HG02588 (cell line): ENCODE results near the gene HECTD4.
A peak's percentile ranks its signal among the peaks of the same experiment; 100 is the strongest.

ENCODE experiments used
- ATAC-seq: cut with Tn5 transposase; IDR thresholded peaks from one replicate; pipeline ENCODE4 v1.9.1; 2021; ENCODE audit warnings: mild to moderate bottlenecking, moderate library complexity; ENCODE audit not compliant: unreplicated experiment

The HECTD4 gene

DNA sequence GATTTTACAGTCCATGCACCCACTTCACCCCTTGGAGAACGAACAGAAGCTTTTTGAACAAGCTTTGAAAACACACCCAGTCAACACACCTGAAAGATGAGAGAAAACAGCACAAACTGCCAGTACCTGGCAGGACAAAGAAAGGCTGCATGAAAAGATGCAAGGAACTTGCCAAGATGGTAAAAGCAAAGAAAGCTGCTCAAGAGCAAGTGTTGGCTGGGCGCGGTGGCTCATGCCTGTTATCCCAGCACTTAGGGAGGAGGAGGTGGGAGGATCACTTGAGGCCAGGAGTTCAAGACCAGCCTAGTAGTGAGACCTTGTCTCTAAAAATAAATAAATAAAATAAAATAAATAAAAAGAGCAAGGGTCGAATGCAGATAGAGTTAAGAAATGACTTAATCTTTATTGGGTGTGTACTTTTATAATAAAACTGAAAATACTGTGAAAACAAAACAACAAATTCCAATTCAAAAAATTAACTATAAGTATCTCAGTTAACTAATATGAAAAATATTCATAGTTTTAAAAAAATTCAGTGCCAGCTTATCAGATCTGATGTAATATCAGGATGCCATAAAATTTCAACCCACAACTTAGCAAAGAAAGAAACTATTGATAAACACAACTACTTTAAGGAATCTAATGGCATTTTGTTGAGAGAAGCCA lies 59.2 kb downstream of the HECTD4 start:
- no peak for ATAC-seq

DNA sequence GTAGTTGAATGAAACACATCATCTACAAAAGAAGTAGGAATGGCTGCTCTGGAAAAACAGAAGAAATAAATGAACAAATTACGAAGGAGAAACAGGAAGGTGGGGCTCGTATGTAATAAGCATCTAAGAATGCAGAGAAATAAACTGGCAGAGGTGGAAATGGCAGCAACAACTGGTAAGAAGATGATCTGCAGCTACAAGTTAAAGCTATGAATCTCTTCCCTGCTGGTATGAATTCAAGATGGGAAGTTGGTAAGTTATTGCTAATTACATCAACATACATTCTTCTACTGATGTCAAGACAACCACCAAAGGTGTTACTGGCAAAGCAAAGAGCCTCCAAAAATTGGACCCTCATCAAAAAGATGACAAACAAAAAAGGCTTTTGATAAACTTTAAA lies 59.8 kb downstream of the HECTD4 start:
- ATAC-seq, result no peak

DNA sequence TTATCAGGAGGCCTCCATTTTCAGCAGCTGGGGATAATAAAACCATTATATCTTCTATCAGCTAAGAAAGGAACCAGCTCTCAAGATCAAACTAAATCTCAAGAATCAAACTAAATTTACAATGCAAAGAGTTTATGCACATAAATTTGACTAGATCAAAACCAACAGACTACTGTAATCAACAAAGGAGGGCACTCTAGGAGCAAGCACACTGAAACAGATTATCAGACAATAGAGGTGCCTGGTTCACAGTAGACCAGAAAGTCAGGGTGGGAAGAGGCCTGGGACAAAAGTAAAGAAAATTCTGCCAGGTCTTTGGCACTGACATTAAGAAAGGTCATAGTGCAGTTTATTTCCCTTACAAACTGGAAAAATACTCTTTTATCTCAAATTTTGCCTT lies 61.0 kb downstream of the HECTD4 start:
- no peak for ATAC-seq

DNA sequence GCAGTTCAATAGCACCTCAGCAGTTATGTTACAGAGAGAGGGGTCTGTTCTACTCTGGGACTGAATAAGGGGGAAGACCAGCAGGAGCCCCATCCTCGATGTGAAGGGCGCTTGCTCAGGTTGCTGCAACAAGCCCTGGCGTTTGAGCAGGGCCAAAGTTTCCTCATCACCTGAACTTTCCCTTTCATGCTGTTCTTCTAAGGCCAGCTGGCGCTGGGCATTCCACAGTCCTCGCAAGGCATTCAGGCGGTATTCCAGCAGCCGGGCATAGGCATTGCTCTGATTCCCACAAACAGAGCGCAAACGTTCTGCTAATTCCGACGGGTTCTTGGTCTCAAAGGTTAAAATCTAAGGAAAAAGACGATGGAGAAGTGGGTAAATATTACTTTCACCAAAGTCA lies 62.8 kb downstream of the HECTD4 start:
- ATAC-seq, result no peak

DNA sequence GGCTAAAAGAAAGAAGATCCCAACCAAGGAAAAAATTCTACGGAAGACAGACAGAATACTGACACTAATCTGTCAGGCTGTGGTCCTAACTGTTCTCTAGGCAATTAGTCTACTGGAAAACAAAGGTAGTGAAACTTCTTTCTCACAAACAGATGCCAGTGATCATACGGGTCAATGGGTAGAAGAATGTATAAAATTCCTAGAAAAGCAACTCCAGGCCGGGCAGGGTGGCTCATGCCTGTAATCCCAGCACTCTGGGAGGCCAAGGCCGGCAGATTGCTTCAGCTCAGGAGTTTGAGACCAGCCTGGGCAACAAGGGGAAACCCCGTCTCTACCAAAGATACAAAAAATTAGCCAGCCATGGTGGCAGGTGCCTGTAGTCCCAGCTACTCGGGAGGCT lies 64.8 kb downstream of the HECTD4 start:
- no peak for ATAC-seq

DNA sequence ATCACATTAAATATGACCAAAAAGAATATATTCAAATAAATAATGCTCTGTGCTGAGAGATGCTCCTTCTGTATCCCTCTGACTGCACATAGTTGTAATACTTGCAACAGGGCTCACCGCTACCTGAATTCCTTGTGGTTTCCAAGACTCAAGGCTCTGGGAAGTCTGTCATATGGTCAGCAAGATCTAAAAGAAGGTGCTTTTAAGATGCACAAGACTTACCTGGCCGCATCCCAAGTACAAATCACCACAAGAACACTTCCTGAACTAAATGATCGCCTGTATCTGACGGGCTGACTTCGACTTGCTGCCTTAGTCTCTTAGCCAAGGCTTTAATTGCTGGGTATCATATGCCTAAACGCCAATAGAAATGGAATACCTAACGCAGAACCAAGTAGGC lies 67.2 kb downstream of the HECTD4 start:
- no peak for ATAC-seq

DNA sequence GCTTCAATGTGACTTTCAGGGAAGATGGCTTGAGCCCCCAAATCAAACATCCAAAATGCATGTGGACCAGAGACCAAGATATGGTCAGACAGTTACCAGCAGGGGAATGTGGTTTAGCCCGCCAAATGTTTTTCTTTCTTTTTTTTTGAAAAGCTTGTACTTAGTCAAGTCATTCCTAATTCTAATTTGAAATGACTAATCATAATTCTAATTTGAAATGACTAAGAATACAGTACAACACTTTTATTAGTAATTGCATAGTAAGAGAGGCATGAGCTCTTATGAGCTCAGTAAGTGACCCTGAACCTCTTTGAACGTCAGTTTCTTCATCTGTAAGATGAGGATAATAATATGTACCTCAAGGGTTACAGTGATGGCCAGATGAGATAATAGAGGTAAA lies 72.4 kb downstream of the HECTD4 start:
- no peak for ATAC-seq

DNA sequence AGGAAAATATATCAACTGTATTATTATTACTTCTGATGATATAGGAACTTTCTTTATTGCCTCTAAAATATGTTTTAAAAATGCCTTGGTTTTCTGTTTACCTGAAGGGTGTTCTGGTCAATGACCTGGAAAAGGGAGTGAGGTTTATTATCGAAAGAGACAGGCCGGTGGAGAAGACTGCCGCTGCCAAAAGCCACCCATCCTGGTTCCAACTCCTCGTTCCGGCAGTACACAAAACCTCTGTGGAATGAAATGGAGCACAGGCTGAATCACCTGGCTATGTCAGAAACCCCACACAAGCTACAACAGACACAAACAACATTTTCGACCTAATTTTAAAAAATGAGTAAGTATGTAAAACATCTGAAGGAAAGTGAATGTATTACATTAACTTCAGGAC lies 73.6 kb downstream of the HECTD4 start:
- ATAC-seq, result no peak

DNA sequence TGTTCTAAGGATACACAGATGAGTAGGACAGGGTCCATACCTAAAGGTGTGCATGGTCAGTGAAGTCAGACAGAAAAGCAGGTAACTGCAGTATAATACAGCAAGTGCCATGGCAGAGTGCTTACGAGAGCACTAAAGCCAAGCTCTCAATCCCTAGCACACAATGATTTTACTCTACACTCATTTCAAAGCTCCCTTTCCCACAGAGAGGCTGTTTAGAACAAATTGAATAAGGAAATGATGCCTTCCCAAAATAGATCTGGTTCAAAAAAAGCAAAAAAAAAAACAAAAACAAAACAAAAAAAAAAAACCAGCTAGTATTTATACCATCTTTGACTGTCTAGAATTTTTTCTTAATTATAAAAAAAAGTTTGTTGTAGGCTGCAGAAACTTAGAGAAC lies 74.1 kb downstream of the HECTD4 start:
- ATAC-seq, result no peak

DNA sequence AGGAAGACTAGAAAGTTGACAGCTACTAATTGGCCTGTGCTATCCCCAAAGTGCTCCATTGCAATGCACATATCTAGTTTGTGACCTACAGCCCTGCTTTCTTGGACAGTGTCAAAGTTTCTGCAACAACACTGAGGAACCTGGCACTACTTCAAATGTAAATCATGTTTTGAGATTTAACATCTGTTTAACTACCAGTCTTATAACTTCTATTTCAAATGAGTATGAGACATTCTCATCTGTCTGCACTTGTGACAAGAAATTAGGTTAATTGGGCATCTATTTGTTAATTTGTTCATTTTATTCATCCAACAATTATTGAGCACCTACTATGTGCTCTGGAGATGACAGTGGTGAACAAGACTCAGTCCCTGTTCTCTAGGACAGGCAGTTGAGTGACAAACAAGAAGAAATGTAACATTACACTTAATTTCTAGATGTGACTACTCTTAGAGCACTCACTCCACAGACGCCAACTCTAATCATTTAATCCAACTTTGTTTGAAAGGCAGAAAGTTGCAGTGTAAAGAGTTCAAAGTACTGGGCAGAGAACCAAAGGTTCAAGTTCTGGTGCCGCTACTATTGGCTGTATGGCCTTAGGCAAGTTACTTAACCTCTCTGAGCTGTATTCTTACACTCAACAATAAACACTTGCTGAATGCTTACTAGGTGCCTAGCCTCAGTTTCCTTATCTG lies 74.8 kb downstream of the HECTD4 start:
- no peak for ATAC-seq

DNA sequence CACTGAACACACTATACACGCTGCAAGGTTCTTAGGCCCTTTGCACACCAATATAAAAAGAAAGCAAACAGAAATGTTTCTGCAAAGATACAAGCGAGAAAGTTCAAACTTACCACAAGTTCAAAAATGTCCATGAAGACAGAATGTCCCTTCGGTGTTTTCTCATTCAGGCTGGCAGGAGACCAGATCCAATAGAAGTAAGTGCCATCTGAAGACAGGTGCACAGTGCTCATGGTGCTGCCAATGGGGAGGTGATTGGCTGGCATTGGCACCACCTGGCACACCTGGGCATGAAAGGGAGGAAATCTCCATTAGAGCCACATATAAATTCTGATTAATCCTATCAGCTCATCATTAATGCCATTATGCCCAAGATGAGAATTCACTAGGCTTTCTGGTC lies 76.3 kb downstream of the HECTD4 start:
- no peak for ATAC-seq

DNA sequence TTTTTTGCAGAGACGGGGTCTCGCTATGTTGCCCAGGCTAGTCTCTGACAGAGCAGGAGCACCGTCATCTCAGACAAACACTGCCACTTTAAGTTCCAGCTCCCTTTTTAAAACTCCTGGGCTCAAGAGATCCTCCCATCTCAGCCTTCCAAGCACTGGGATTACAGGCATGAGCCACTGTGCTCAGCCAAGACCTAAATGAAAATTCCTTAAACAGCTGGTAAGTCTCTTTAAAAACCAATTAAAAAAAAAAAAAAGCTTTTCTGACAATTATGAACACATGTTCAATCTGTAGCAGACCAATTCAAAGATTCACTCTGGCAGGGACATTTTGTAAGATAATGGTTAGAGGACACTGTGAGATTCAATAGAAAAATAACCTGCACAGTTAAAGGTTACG lies 77.8 kb downstream of the HECTD4 start:
- no peak for ATAC-seq

DNA sequence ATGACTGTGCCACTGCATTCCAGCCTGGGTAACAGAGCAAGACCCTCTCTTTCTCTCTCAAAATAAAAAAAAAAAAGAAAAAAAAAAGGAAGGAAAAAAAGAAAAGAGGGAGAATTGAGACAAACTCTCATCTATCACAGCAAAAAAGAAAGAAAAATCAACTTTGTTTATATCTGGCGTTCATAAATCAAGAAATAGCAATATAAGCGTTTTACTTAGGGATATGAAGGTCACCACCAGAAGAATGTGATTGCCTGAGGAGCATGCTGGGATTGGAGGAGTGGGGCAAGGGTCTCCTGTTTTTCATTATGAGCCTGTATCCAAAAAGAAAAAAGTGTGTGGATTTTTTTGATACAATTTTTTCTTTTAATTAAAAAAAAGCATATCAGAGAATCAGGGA lies 78.4 kb downstream of the HECTD4 start:
- ATAC-seq, result no peak

DNA sequence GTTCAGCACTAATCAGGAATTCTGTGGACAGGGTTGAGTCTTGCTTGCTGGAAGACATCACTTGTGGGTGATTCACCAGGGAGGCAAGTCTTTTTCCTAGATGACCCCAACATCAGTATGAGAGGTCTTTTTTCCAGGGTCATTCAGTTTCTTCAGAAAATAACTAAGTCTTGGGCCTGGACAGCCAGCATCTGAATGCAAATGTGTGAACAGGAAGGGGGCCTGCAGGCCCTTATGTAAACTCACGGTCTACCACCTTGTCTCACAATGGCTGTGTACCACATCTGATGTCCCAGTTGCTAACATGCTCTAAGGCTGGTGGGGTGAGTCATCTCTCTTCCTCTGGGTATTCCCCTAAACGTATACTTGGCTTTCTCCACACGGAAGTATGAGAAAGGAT lies 79.2 kb downstream of the HECTD4 start:
- peak; percentile 95 for ATAC-seq

DNA sequence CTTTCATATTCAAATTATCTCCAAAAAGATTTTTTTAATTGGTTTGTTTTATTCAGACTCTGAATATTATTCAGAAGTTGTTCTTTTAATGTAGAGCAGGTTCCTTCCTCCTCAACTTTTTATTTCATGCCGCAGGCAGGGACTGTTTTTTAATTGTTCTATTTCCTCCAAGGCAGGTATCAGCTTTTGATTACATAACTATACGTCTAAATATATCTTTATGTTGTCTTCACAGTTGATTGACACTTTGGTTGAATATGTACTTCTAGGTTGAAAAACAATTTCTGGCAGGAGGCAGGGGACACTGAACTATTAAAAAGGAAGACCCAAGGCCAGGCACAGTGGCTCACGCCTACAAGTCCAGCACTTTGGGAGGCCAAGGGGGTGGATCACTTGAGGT lies 82.5 kb downstream of the HECTD4 start:
- ATAC-seq, result no peak

DNA sequence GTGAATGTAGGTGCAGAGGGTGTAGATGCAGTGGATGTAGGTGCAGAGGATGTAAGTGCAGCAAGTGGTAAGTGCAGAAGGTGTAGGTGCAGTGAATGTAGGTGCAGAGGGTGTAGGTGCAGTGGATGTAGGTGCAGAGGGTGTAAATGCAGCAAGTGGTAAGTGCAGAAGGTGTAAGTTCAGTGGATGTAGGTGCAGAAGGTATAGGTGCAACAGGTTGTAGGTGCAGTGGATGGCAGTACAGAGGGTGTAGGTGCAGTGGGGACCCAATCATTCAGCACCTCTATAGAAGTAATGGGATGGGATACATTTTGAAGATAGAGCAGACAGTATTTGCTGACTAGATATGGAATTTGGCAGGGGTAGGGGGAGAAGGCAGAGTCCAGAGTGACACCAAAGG lies 85.0 kb downstream of the HECTD4 start:
- ATAC-seq, result no peak

DNA sequence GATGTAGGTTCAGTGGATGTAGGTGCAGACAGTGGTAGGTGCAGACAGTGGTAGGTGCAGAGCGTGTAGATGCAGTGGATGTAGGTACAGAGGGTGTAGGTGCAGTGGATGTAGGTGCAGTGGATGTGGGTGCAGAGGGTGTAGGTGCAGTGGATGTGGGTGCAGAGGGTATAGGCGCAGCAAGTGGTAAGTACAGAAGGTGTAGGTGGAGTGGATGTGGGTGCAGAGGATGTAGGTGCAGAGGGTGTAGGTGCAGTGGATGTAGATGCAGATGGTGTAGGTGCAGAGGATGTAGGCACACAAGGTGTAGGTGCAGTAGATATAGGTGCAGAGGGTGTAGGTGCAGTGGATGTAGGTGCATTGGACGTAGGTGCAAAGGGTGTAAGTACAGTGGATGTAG lies 86.0 kb downstream of the HECTD4 start:
- no peak for ATAC-seq

DNA sequence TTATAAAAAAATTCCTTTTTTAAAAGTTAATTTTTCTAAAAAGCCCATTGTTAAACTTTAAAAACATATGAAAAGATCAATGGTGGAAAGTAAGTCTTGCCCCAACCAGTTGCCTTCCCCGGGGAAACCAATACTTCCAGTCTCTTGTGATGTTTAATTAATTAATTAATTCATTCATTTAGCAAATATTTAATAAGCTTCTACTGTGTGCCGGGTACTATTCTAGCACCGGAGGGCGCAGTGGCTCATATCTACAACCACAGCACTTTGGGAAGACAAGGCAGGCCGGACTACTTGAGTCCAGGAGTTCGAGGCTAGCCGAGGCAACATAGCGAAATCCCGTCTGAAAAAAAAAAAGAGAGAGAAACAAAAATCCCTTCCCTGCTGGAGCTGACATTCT lies 87.4 kb downstream of the HECTD4 start:
- no peak for ATAC-seq

DNA sequence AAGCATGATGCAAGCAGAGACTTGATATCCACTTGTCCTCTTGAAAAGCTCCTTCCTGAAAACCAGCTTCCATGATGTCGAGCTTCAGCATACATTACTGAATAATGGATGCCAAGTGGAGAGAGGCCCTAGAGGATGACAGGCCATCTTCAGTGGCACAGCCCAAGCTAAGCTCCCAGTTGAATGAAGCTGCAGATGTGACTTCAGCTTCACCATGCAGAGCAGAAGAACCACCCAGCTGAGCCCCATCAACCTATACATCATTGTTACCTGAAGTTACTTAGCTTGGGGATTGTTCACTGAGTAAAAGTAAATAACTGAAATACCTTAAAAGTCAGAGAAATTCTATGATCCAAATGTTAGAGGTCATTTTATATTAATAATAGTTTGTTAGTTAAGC lies 93.6 kb downstream of the HECTD4 start:
- no peak for ATAC-seq

DNA sequence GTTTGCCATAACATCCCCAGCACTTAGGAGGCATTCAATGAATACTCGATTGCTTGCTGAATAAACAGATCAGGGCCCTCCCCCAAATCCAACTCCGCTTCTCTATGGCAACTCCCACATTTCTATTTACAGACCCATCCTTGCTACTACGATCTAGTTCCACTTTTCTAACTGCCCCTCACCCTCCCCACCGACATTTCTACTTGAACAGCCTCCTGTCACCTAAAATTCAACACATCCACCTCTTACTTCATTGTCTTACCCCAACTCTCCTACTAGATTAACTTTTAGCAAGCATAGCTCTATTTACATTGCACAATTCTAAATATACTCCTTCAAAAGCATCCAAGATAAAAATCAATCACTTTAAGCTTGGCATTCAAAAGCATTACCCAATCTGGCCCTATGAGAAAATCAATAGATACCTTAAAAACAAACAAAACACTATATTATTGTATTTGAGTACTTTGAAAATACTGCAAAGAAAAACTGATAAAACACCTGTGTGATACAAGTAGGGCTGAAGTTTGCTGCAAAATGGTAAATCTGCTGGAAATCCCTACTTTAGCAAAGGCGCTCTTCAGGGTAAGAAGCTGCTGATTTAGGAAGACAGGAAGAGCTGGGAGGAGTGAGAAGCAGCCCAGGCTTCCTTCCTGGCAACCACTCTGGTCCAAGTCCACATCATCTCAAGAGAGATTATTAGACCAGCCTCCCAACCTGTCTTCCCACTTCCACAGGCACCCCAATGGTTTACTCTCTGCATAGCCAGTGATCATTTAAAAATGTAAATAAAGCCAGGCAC lies 96.4 kb downstream of the HECTD4 start:
- no peak for ATAC-seq

DNA sequence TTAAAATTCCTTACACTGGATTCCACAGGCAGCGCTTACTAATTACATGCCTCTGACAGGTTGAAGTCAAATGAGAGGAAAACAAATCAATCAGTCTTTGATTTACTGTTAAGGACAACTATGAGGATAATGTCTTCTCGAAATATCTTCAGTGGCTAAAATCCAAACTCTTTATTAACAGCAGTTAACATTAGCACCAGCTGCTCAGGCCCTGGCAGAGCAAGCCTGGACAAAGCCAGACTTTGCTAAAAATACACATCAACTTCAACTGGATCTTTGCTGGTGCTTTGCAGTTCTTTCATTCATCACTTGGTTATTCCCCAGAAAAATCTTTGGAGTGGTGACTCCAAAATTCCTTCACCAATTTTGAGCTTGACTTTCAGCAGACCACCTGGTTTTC lies 98.7 kb downstream of the HECTD4 start:
- no peak for ATAC-seq

DNA sequence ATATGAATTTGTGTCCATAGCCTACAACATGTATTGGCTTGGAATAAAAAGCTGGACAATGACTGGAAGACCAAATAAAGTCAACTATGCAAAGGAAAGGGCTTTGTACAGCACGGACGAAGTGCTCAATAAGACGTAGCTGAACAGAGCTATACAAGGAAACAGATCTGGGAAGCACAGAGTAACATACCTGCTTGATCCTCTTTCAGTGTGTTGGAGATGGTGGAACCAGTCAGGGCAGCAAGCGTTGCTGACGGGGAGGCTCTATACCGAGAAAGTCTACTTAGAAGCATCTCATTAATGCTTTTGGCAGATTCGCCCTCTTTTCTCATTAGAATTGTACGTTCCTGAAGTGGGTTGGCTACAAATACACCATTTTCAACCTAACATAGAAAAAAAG lies 99.3 kb downstream of the HECTD4 start:
- ATAC-seq, result no peak
